GM12878 (cell line): ENCODE results near the gene SCAMP5. TPM values are rescaled to one million over a fixed set of nuclear protein-coding genes. Genes with fewer than 3 reads are reported as not detected.

Experiments used
- ATAC-seq: fragments of 200-7000 bp; cut with Tn5 transposase; 3 replicates; pipeline ENCODE4 v1.9.1; 2020; ENCODE audit warnings: mild to moderate bottlenecking, moderate library complexity
- BruUV-seq: library from RNA; stranded (reverse); fragments of 400-500 nt; replicated peaks from 2 replicates; lab custom pipeline; 2021; lab: Mats Ljungman, UMichigan
- CTCF ChIA-PET: fragments of 300-600 bp; sonication (Branson Sonifier 250); formaldehyde crosslinking; extraction: SDS; loops from one replicate; lab custom pipeline; 2021; ENCODE audit warnings: inconsistent platforms; lab: Yijun Ruan, JAX
- POLR2A ChIA-PET: fragments of 350-600 bp; formaldehyde crosslinking; extraction: SDS; loops from one replicate; lab custom pipeline; 2021; ENCODE audit warnings: inconsistent platforms; lab: Charles Lee
- RAD21 ChIA-PET: fragments of 300-600 bp; sonication (Branson Sonifier 250); formaldehyde crosslinking; loops from one replicate; lab custom pipeline; 2023; ENCODE audit warnings: antibody characterized with exemption; ENCODE audit not compliant: unreplicated experiment; lab: Charles Lee
- SMC1A ChIA-PET: fragments of 300-600 bp; sonication (Branson Sonifier 250); formaldehyde crosslinking; loops from one replicate; lab custom pipeline; 2023; ENCODE audit not compliant: unreplicated experiment, uncharacterized antibody; lab: Charles Lee
- DNase-seq: peaks from one replicate; pipeline ENCODE4 v3.0.0-alpha.2; 2011; ENCODE audit warnings: low read depth, low spot score
- FAIRE-seq: peaks from 3 replicates; lab custom pipeline; 2011; peaks lifted over from hg19 to GRCh38; lab: Jason Lieb, UNC
- H2AFZ ChIP-seq: 2 replicates; pipeline ENCODE4 v1.6.0; 2011; ENCODE audit warnings: low read depth, low read length, control low read depth; ENCODE audit not compliant: control insufficient read depth
- H3K27ac ChIP-seq: 2 replicates; pipeline ENCODE4 v1.5.1; 2011; ENCODE audit warnings: control low read depth; ENCODE audit not compliant: control insufficient read depth, insufficient read depth
- H3K27me3 ChIP-seq, 2 experiments: replicated peaks in 1 of 2; 2 replicates each; pipeline versions ENCODE4 v1.6.0 to v1.6.1; 2011; ENCODE audit warnings: low read length in 1 of 2; ENCODE audit not compliant: control insufficient read depth in 2 of 2, insufficient read depth in 2 of 2
- H3K36me3 ChIP-seq, 2 experiments: 2 replicates each; pipeline ENCODE4 v1.5.1; 2011; ENCODE audit warnings: low read length in 1 of 2; ENCODE audit not compliant: control insufficient read depth in 2 of 2, insufficient read depth in 2 of 2
- H3K4me1 ChIP-seq: 2 replicates; pipeline ENCODE4 v1.6.1; 2011; ENCODE audit warnings: mild to moderate bottlenecking, low read length, moderate library complexity, mixed read lengths; ENCODE audit not compliant: control insufficient read depth, insufficient read depth
- H3K4me2 ChIP-seq: 2 replicates; pipeline ENCODE4 v1.6.0; 2011; ENCODE audit warnings: control low read depth; ENCODE audit not compliant: control insufficient read depth, insufficient read depth
- H3K4me3 ChIP-seq: fragments of 200-600 bp; sonication (generic); 2 replicates; pipeline ENCODE4 v1.5.1; 2016
- H3K79me2 ChIP-seq: 2 replicates; pipeline ENCODE4 v1.6.0; 2011; ENCODE audit warnings: low read length; ENCODE audit not compliant: control insufficient read depth, insufficient read depth
- H3K9ac ChIP-seq: 2 replicates; pipeline ENCODE4 v1.8.0; 2011; ENCODE audit warnings: low read length, control low read depth, mixed read lengths; ENCODE audit not compliant: control insufficient read depth, insufficient read depth
- H3K9me3 ChIP-seq: replicated peaks from 3 replicates; pipeline ENCODE4 v1.5.1; 2011; ENCODE audit warnings: mild to moderate bottlenecking, low read length; ENCODE audit not compliant: control insufficient read depth, insufficient read depth
- H4K20me1 ChIP-seq: 2 replicates; pipeline ENCODE4 v1.6.0; 2011; ENCODE audit not compliant: control insufficient read depth, insufficient read depth
- BRCA1 ChIP-seq: IDR thresholded peaks from 2 replicates; pipeline ENCODE4 v1.6.1; 2011; ENCODE audit warnings: low read depth, low read length, improper control_type of control experiment
- CBX3 ChIP-seq: fragments of 200-600 bp; sonication (generic); IDR thresholded peaks from 2 replicates; pipeline ENCODE4 v1.6.1; 2016; ENCODE audit warnings: low read depth, borderline replicate concordance
- ELK1 ChIP-seq: IDR thresholded peaks from 2 replicates; pipeline ENCODE4 v1.6.1; 2012; ENCODE audit warnings: low read depth, low read length, improper control_type of control experiment
- GATAD2B ChIP-seq: fragments of 450-650 bp; conservative IDR thresholded peaks from 2 replicates; pipeline ENCODE4 v1.6.1; 2017; ENCODE audit warnings: low read depth, mild to moderate bottlenecking, moderate library complexity
- HSF1 ChIP-seq: fragments of 150-350 bp; IDR thresholded peaks from 2 replicates; pipeline ENCODE4 v1.6.1; 2014; ENCODE audit warnings: mild to moderate bottlenecking, low read depth, low read length
- JUNB ChIP-seq: IDR thresholded peaks from 2 replicates; pipeline ENCODE4 v1.6.1; 2016; ENCODE audit warnings: antibody characterized with exemption, mild to moderate bottlenecking
- KAT2A ChIP-seq: conservative IDR thresholded peaks from 2 replicates; pipeline ENCODE4 v1.6.1; 2011; ENCODE audit warnings: low read depth, low read length; ENCODE audit not compliant: control insufficient read depth
- PML ChIP-seq: IDR thresholded peaks from 2 replicates; pipeline ENCODE4 v1.6.1; 2012; ENCODE audit warnings: low read length, inconsistent platforms
- POLR2A ChIP-seq: IDR thresholded peaks from 2 replicates; pipeline ENCODE4 v1.6.1; 2011; ENCODE audit warnings: low read depth, mild to moderate bottlenecking, low read length
- SP1 ChIP-seq: IDR thresholded peaks from one replicate; pipeline ENCODE4 v1.6.1; 2011; ENCODE audit warnings: low read depth, low read length
- SUPT20H ChIP-seq: IDR thresholded peaks from 2 replicates; pipeline ENCODE4 v1.6.1; 2011; ENCODE audit warnings: low read depth, mild to moderate bottlenecking, low read length, moderate library complexity, borderline replicate concordance; ENCODE audit not compliant: control insufficient read depth
- WRNIP1 ChIP-seq: IDR thresholded peaks from 2 replicates; pipeline ENCODE4 v1.6.1; 2011; ENCODE audit warnings: low read depth, low read length, improper control_type of control experiment, borderline replicate concordance
- ZNF592 ChIP-seq: fragments of 450-650 bp; IDR thresholded peaks from 2 replicates; pipeline ENCODE4 v1.6.1; 2017; ENCODE audit warnings: mild to moderate bottlenecking, moderate library complexity
- whole genome bisulfite sequencing: methylation state at CpG from one replicate; pipeline ENCODE4 v1.1.6; 2016; ENCODE audit warnings: low lambda C conversion rate; ENCODE audit not compliant: insufficient replicate concordance, insufficient coverage; ENCODE audit errors: missing lambda C conversion rate; 5-methylcytosine and 5-hydroxymethylcytosine counted together
- in situ Hi-C: fragments of 300-500 bp; cut with MboI; formaldehyde crosslinking; loops from 9 replicates; pipeline ENCODE4 v1.14.3; 2018; ENCODE audit warnings: mixed read lengths
- intact Hi-C: fragments of 100-400 bp; cut with micrococcal nuclease; formaldehyde crosslinking; loops from one replicate; pipeline ENCODE4 v1.14.2; 2022; ENCODE audit not compliant: unreplicated experiment
- polyA plus RNA-seq, 11 experiments: library from polyadenylated mRNA; depleted of rRNA in 4 of 11; unstranded in 6 of 11; stranded (reverse) in 5 of 11; fragments of >200 nt; fragmentation: Nextera tagmentation in 4 of 11; fragmentation: Illumina TruSeq in 1 of 11; extraction: Ambion mirVana in 4 of 11; extraction: Trizol in 1 of 11; gene quantifications; 1 replicate in 1 of 11; 2 replicates in 10 of 11; pipeline versions ENCODE4 v1.2.1 to v1.2.3, GENCODE V29; 2011 to 2016; ENCODE audit warnings: inconsistent platforms in 2 of 11, missing spikeins in 2 of 11, low read depth in 1 of 11
- total RNA-seq, 4 experiments: library from RNA; depleted of rRNA in 3 of 4; stranded (reverse); fragments of >200 nt in 3 of 4; fragmentation: Illumina TruSeq in 1 of 4; extraction: Trizol in 1 of 4; gene quantifications; 2 replicates each; pipeline versions ENCODE4 v1.2.1 to v1.2.3, GENCODE V29; 2013 to 2021

The SCAMP5 gene
- total and polyA plus RNA-seq, 10 of the 15 experiments (the other 5 are each of a cell fraction or from before 2014, with no cell fraction given): 1.6 to 41.6 (median 16.9) TPM

GRCh38 chr15:75053748-75054125 lies 58.4 kb downstream of the SCAMP5 start:
- H3K4me2 ChIP-seq: no peak overlapping the region
- H3K27ac ChIP-seq: no peak overlapping the region
- no peak for TF ChIP-seq SUPT20H
- no peak for TF ChIP-seq JUNB
- TF ChIP-seq SP1: no peak
- TF ChIP-seq HSF1: no peak
- TF ChIP-seq ELK1: no peak
- no peak for TF ChIP-seq ZNF592
- TF ChIP-seq WRNIP1: no peak
- no peak for TF ChIP-seq GATAD2B
- no peak for TF ChIP-seq POLR2A
- no peak for TF ChIP-seq CBX3
- no peak for TF ChIP-seq KAT2A
- TF ChIP-seq BRCA1: no peak
- no peak for TF ChIP-seq PML
- CTCF ChIA-PET: interaction anchor here (0.6 to 1.2 kb wide), 2 partner anchors 10 to 15 kb away, joined by 3 to 5 read pairs; no protein-coding TSS in a partner anchor
- intact Hi-C loops (no loop called here), in situ Hi-C loops (no loop called here)
- H2AFZ ChIP-seq: no peak overlapping the region
- WGBS: over 99% methylated on average over 7 of the region's 7 CpGs
- no peak overlapping the region for H3K9ac ChIP-seq
- DNase-seq (no peak), ATAC-seq (no peak), FAIRE-seq (no peak)
- no peak overlapping the region for H3K4me3 ChIP-seq
- no peaks in the 10 kb centered on the region for H3K27me3 ChIP-seq
- no peaks in the 10 kb centered on the region for H3K9me3 ChIP-seq
- H3K4me1 ChIP-seq: peaks cover 10% of the 10 kb centered on the region
- RAD21 ChIA-PET: no interaction called here
- H4K20me1 ChIP-seq: no peaks in the 10 kb centered on the region
- H3K79me2 ChIP-seq: peaks cover 4% of the 10 kb centered on the region
- BruUV-seq: TSS peak; percentile 56
- peaks cover 10% of the 10 kb centered on the region in 2 experiments for H3K36me3 ChIP-seq
- POLR2A ChIA-PET: interaction anchor here (0.6 to 0.7 kb wide), 2 partner anchors 11 to 401 kb away, joined by 3 to 4 read pairs; no protein-coding TSS in a partner anchor
- SMC1A ChIA-PET: interaction anchor here (0.9 to 3.7 kb wide), 3 partner anchors 7 to 13 kb away, joined by 3 to 21 read pairs (median 11); no protein-coding TSS in a partner anchor
